ENCODE measurements around the gene ZNF773. TPM values are rescaled to one million over a fixed set of nuclear protein-coding genes. Genes with fewer than 3 reads are reported as not detected.
"Not testable (repeated sequence)": the region's sequence is repeated elsewhere in the genome, so short reads cannot be mapped to it uniquely, and the experiment has no call there.

The ZNF773 gene
- total and polyA plus RNA-seq, 8 donors = 6.4 to 16.2 (median 14.7) TPM

- Histone ChIP-seq H3K27ac (peak within 1 kb of the TSS in 1 of 2 donors; percentile 78), H3K4me3 (peak within 1 kb of the TSS; percentile 66 to 74), H3K4me1 (peaks cover 5 to 10% of the 10 kb centered on the region in 2 donors), H3K27me3 (no peaks in the 10 kb centered on the region), H3K9me3 (peaks cover 20 to 70% of the 10 kb centered on the region in 2 donors), H3K36me3 (peaks cover 11 to 40% of the 10 kb centered on the region in 2 donors)
- TF ChIP-seq CTCF (IDR thresholded peaks at IDR 0.05) = peak; percentile 52 to 59
- ATAC-seq = peak; percentile 100
- peak; percentile 83 to 94 (median 92) for DNase-seq
- intact Hi-C loops (cut with DNase I) = no loop called here
Observed at GRCh38 chr19:57477191-57478008, 22.3 kb upstream of the ZNF773 start, which contains the start of gene ZNF772. ZNF772 (minus strand) TSS chr19:57477566; CDS start chr19:57477309, 257 bp downstream.

GRCh38 chr19:57487477-57488298 lies 12.1 kb upstream of the ZNF773 start, which contains the start of gene ZNF419:
ZNF419 (plus strand) TSS chr19:57487750; CDS start chr19:57487951, 201 bp downstream.
- Histone ChIP-seq H3K9me3 (peaks cover 0 to 22% of the 10 kb centered on the region in 2 donors), H3K27ac (peak within 1 kb of the TSS; percentile 50 to 82), H3K4me3 (peak within 1 kb of the TSS; percentile 86 to 89), H3K36me3 (peaks cover 0 to 27% of the 10 kb centered on the region in 2 donors)
- intact Hi-C loops (cut with DNase I); H3K4me1 ChIP-seq; H3K27me3 ChIP-seq: not testable (repeated sequence)
- ATAC-seq (peak; percentile 100), DNase-seq (peak; percentile 88 to 96 (median 94))

- H3K27me3 ChIP-seq; intact Hi-C loops (cut with DNase I); DNase-seq; H3K27ac ChIP-seq; H3K4me1 ChIP-seq: not testable (repeated sequence)
- peaks cover 0 to 33% of the 10 kb centered on the region in 2 donors for H3K36me3 ChIP-seq
- ATAC-seq = peak; percentile 25
- H3K4me3 ChIP-seq = peak overlapping the region in 1 of 2 donors; percentile 86
- peaks cover 0 to 27% of the 10 kb centered on the region in 2 donors for H3K9me3 ChIP-seq
Observed at GRCh38 chr19:57488299-57488644, 11.5 kb upstream of the ZNF773 start.

GRCh38 chr19:57499332-57499679 lies 432 bp upstream of the ZNF773 start:
- not testable (repeated sequence) for DNase-seq

GRCh38 chr19:57500400-57500799 lies 662 bp downstream of the ZNF773 start:
- intact Hi-C loops (cut with DNase I); H3K27me3 ChIP-seq; H3K27ac ChIP-seq; H3K4me1 ChIP-seq: not testable (repeated sequence)
- peak in 2 of 4 donors; percentile 23 to 35 for DNase-seq
- H3K9me3 ChIP-seq = peaks cover 0 to 47% of the 10 kb centered on the region in 2 donors
- H3K4me3 ChIP-seq = peak overlapping the region; percentile 7 to 67
- H3K36me3 ChIP-seq = peaks cover 0 to 20% of the 10 kb centered on the region in 2 donors
- ATAC-seq = peak; percentile 37

More at GRCh38 chr19:57499332-57499679, 432 bp upstream of the ZNF773 start:
- H3K36me3 ChIP-seq = peaks cover 0 to 18% of the 10 kb centered on the region in 2 donors
- intact Hi-C loops (cut with DNase I); H3K27me3 ChIP-seq; H3K27ac ChIP-seq; ATAC-seq; H3K4me1 ChIP-seq: not testable (repeated sequence)
- H3K9me3 ChIP-seq = peaks cover 0 to 51% of the 10 kb centered on the region in 2 donors
- H3K4me3 ChIP-seq = peak overlapping the region in 1 of 2 donors; percentile 67

- no peak for TF ChIP-seq CTCF (IDR thresholded peaks at IDR 0.05)
- peaks cover 0 to 91% of the 10 kb centered on the region in 2 donors for H3K9me3 ChIP-seq
- DNase-seq (no peak), ATAC-seq (no peak)
- H3K36me3 ChIP-seq = peaks cover 0 to 66% of the 10 kb centered on the region in 2 donors
- no peak overlapping the region for H3K27ac ChIP-seq
- intact Hi-C loops (cut with DNase I) = no loop called here
- peaks cover 0 to under 1% of the 10 kb centered on the region in 2 donors for H3K4me1 ChIP-seq
- no peak overlapping the region for H3K4me3 ChIP-seq
- no peaks in the 10 kb centered on the region for H3K27me3 ChIP-seq
Observed at GRCh38 chr19:57506163-57506562, 6.4 kb downstream of the ZNF773 start.

GRCh38 chr19:57511484-57511883 lies 11.7 kb downstream of the ZNF773 start:
- Histone ChIP-seq H3K4me1 (no peaks in the 10 kb centered on the region), H3K9me3 (peaks cover 0 to 100% of the 10 kb centered on the region in 2 donors), H3K36me3 (peaks cover 0 to 66% of the 10 kb centered on the region in 2 donors), H3K27ac (no peak overlapping the region), H3K27me3 (no peaks in the 10 kb centered on the region), H3K4me3 (no peak overlapping the region)
- intact Hi-C loops (cut with DNase I) = no loop called here
- DNase-seq (no peak), ATAC-seq (no peak)
- TF ChIP-seq CTCF (IDR thresholded peaks at IDR 0.05) = no peak
